A673 (cell line): ENCODE data around the gene MAGI3. TPM values are rescaled to one million over a fixed set of nuclear protein-coding genes. Genes with fewer than 3 reads are reported as not detected.

Source experiments
- BruUV-seq: library from RNA; stranded (reverse); fragments of 400-500 nt; replicated peaks from 2 replicates; lab custom pipeline; 2021; lab: Mats Ljungman, UMichigan
- CTCF ChIA-PET: fragments of 300-600 bp; sonication (Branson Sonifier 250); formaldehyde crosslinking; loops from one replicate; lab custom pipeline; 2022; ENCODE audit warnings: antibody characterized with exemption; lab: Charles Lee
- POLR2A ChIA-PET: fragments of 300-600 bp; sonication (Branson Sonifier 250); formaldehyde crosslinking; loops from one replicate; lab custom pipeline; 2022; ENCODE audit warnings: antibody characterized with exemption; ENCODE audit not compliant: low non-redundant PET; lab: Charles Lee
- DNase-seq: peaks from one replicate; pipeline ENCODE4 v3.0.0-alpha.2; 2015; ENCODE audit warnings: low spot score
- H3K27ac ChIP-seq: fragments of 200-600 bp; sonication (generic); 2 replicates; pipeline ENCODE4 v1.5.1; 2016; ENCODE audit warnings: mixed run types, low read depth, mild to moderate bottlenecking, mixed read lengths, antibody characterized with exemption, low read length; ENCODE audit not compliant: poor library complexity, severe bottlenecking
- H3K27me3 ChIP-seq: fragments of 200-600 bp; sonication (generic); replicated peaks from 2 replicates; pipeline ENCODE4 v1.6.1; 2017; ENCODE audit warnings: mixed run types, low read depth, mild to moderate bottlenecking, mixed read lengths, antibody characterized with exemption, low read length; ENCODE audit not compliant: insufficient read depth, poor library complexity
- H3K36me3 ChIP-seq: fragments of 200-600 bp; sonication (generic); 2 replicates; pipeline ENCODE4 v1.6.1; 2016; ENCODE audit warnings: mixed run types, mild to moderate bottlenecking, mixed read lengths, antibody characterized with exemption, low read length; ENCODE audit not compliant: insufficient read depth, poor library complexity, severe bottlenecking
- H3K4me1 ChIP-seq: fragments of 200-600 bp; sonication (generic); 2 replicates; pipeline ENCODE4 v1.6.1; 2017; ENCODE audit warnings: mixed run types, mild to moderate bottlenecking, mixed read lengths, antibody characterized with exemption, low read length; ENCODE audit not compliant: insufficient read depth, poor library complexity, severe bottlenecking
- H3K4me3 ChIP-seq: fragments of 200-600 bp; sonication (generic); 2 replicates; pipeline ENCODE4 v1.5.1; 2016; ENCODE audit warnings: low read depth, mixed run types, mild to moderate bottlenecking, mixed read lengths, low read length; ENCODE audit not compliant: poor library complexity, severe bottlenecking
- H3K9me3 ChIP-seq: fragments of 200-600 bp; sonication (generic); 2 replicates; pipeline ENCODE4 v1.6.1; 2016; ENCODE audit warnings: mixed run types, low read depth, mild to moderate bottlenecking, mixed read lengths, antibody characterized with exemption, low read length; ENCODE audit not compliant: poor library complexity, severe bottlenecking
- EZH2 ChIP-seq: fragments of 200-600 bp; sonication (generic); IDR thresholded peaks from 2 replicates; pipeline ENCODE4 v1.6.1; 2017; ENCODE audit warnings: borderline replicate concordance, low read depth, mild to moderate bottlenecking, mixed read lengths, antibody characterized with exemption, low read length; ENCODE audit not compliant: poor library complexity, severe bottlenecking
- intact Hi-C: fragments of 100-400 bp; cut with micrococcal nuclease; formaldehyde crosslinking; loops from one replicate; pipeline ENCODE4 v1.10.0; 2022; ENCODE audit not compliant: unreplicated experiment
- total RNA-seq: library from RNA; stranded (reverse); gene quantifications from 2 replicates; pipeline ENCODE4 v1.2.3, GENCODE V29; 2021
- TF ChIP-seq, protein P1 (sequence below): fragments of 300-800, 200-600 bp; sonication (generic); conservative IDR thresholded peaks from 2 replicates; pipeline ENCODE4 v1.5.1; 2017; ENCODE audit warnings: low read depth, mild to moderate bottlenecking, antibody characterized with exemption, low read length, moderate library complexity, mixed read lengths

The MAGI3 gene
- total RNA-seq, 1 experiment from 2014 or later, result 5.1 TPM

DNA sequence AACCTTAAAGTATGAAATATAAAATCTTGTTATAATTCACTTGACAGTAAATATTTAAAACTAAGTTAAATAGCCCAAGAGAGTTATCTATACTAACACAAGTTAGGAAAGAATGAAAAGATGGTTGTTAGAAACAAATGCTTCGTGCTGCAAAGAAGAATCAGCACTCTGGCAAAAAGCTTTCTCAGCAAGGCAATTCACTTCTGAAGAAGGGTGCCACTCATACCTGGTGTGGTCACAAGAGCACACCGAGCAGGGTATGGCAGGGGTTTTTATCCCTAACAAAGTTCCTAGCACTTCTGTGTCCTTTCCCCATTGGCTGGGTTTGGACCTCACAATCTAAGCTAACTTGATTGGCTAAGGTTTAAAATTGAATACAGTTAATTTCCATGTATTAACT lies 121.0 kb downstream of the MAGI3 start:
- no TSS peak for BruUV-seq
- H3K27me3 ChIP-seq, result no peaks in the 10 kb centered on the region
- H3K4me1 ChIP-seq, result no peaks in the 10 kb centered on the region
- no peaks in the 10 kb centered on the region for H3K36me3 ChIP-seq
- TF ChIP-seq EZH2, result no peak
- TF ChIP-seq, protein P1, sequence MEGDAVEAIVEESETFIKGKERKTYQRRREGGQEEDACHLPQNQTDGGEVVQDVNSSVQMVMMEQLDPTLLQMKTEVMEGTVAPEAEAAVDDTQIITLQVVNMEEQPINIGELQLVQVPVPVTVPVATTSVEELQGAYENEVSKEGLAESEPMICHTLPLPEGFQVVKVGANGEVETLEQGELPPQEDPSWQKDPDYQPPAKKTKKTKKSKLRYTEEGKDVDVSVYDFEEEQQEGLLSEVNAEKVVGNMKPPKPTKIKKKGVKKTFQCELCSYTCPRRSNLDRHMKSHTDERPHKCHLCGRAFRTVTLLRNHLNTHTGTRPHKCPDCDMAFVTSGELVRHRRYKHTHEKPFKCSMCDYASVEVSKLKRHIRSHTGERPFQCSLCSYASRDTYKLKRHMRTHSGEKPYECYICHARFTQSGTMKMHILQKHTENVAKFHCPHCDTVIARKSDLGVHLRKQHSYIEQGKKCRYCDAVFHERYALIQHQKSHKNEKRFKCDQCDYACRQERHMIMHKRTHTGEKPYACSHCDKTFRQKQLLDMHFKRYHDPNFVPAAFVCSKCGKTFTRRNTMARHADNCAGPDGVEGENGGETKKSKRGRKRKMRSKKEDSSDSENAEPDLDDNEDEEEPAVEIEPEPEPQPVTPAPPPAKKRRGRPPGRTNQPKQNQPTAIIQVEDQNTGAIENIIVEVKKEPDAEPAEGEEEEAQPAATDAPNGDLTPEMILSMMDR, result no peak
- CTCF ChIA-PET, result no interaction called here
- POLR2A ChIA-PET, result no interaction called here
- intact Hi-C loops, result no loop called here
- H3K4me3 ChIP-seq, result no peak overlapping the region
- no peak for DNase-seq
- H3K9me3 ChIP-seq, result peaks cover 3% of the 10 kb centered on the region
- H3K27ac ChIP-seq, result no peak overlapping the region

DNA sequence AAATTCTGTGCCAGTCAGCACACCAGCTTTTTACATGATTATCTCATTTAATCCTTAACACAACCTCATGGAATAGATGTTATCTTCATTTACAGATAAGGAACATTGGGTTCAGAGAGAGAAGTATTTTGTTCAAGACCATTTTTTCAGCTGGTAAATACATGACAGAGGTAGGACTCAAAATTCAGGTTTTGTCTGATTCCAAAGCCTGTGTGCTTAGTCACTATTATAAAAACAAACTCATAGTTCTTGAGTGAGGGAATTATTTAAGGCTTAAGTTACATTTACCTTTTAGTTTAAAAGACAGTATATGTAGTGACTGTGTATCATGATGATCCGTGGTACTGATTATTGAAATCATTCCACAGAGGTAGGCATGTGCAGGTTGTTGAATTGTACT lies 125.2 kb downstream of the MAGI3 start:
- POLR2A ChIA-PET, result no interaction called here
- H3K27ac ChIP-seq, result no peak overlapping the region
- intact Hi-C loops, result no loop called here

DNA sequence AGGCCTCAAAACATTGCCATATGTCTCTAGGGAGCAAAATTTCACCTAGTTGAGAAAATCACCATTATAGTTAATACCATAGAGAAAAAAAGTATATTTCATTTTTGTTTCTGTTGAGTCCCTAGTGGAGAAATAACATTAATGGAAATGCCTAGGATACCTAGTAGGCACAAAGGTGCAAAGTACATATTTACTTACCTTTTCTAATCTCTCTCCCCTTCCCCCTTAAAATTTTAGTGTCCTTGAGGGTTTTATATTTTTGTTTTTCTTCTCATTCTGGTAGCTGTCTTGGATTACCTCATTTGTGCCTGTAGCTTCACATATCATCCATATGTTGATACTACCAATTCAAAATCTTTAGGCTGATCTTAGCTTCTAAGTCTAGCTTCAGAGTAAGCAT lies 127.0 kb downstream of the MAGI3 start:
- no peak for DNase-seq
- Histone ChIP-seq H3K4me1 (peaks cover 9% of the 10 kb centered on the region), H3K27me3 (no peaks in the 10 kb centered on the region), H3K36me3 (no peaks in the 10 kb centered on the region), H3K27ac (no peak overlapping the region), H3K9me3 (no peaks in the 10 kb centered on the region), H3K4me3 (no peak overlapping the region)
- ChIA-PET POLR2A (no interaction called here), CTCF (no interaction called here)
- no TSS peak for BruUV-seq
- intact Hi-C loops, result no loop called here
- TF ChIP-seq, protein P1, result no peak
- no peak for TF ChIP-seq EZH2

More for the DNA sequence above, 125.2 kb downstream of the MAGI3 start:
- TF ChIP-seq, protein P1, result no peak
- no peak for TF ChIP-seq EZH2
- no peak overlapping the region for H3K4me3 ChIP-seq
- H3K36me3 ChIP-seq, result no peaks in the 10 kb centered on the region
- no peaks in the 10 kb centered on the region for H3K27me3 ChIP-seq
- peaks cover 3% of the 10 kb centered on the region for H3K9me3 ChIP-seq
- H3K4me1 ChIP-seq, result peaks cover 9% of the 10 kb centered on the region
- no TSS peak for BruUV-seq
- CTCF ChIA-PET, result no interaction called here
- no peak for DNase-seq
